HG03135 (cell line): Measurements from ENCODE around the gene CCDC69.
A peak's percentile ranks its signal among the peaks of the same experiment; 100 is the strongest.

Experiments used
- ATAC-seq: cut with Tn5 transposase; IDR thresholded peaks from one replicate; pipeline ENCODE4 v1.9.1; 2021; ENCODE audit warnings: mild to moderate bottlenecking, moderate library complexity; ENCODE audit not compliant: unreplicated experiment

The CCDC69 gene

GRCh38 chr5:151224372-151224771, 480 bp upstream of the CCDC69 start:
- ATAC-seq = peak; percentile 44

GRCh38 chr5:151222790-151223446, 974 bp downstream of the CCDC69 start:
- ATAC-seq = peak; percentile 48

DNA sequence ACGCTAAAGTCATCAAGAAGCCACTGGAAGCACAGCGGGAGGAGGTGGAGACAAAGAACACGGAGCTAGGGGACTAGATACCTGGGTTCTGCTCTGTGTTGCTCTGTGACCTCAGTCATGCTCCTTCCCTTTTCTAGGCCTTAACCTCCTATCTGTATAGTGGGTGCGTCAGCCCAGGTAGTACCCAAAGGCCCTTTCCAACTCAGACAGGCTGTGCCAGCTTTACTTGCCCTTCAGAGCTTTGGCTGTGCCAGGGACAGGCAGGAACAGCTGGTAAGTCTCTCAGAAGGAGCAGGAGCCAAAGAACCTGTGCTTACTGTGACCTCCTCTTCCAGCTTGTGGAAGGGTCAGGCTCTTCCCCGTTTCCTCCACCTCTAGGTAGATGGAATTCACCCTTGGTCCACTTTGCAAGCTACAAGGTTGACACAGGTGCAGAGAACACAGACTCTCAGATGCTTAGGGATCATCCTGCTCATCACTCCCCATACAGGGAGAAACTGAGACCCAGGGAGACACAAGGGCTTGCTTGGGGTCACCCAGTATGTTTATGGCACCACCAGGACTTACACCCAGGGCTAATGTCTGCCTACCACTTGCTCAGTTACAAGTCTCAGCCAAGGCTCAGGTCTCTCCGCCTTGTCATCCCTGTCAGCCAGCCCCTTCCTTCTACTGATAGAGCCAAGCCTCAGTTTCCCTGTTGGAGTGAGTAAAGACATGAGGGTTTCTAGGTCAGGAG, 1.7 kb downstream of the CCDC69 start:
- no peak for ATAC-seq

DNA sequence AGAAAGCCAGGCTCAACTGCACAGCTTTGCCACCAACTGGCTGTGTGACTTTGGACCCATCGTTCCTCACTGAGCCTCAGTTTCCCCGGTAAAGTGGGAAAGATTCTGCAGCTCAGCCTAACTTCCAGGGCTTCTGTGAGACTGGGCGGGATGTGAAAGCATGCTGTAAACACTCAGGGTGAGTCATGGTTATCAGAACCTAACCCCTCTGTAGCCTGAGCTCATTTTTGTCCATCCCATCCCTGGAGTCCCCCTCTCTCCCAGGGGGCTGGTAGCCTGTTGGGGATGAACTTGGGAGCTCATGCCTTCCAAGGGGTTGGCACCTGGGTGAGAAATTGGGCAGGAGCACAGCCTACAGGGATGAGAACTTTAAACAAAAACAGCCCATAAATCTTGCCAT, 2.3 kb downstream of the CCDC69 start:
- no peak for ATAC-seq

GRCh38 chr5:151219789-151220188, 4.1 kb downstream of the CCDC69 start:
- ATAC-seq = no peak

GRCh38 chr5:151219138-151219537, 4.8 kb downstream of the CCDC69 start:
- no peak for ATAC-seq

- ATAC-seq = no peak
Observed at GRCh38 chr5:151218177-151218576, 5.7 kb downstream of the CCDC69 start.

DNA sequence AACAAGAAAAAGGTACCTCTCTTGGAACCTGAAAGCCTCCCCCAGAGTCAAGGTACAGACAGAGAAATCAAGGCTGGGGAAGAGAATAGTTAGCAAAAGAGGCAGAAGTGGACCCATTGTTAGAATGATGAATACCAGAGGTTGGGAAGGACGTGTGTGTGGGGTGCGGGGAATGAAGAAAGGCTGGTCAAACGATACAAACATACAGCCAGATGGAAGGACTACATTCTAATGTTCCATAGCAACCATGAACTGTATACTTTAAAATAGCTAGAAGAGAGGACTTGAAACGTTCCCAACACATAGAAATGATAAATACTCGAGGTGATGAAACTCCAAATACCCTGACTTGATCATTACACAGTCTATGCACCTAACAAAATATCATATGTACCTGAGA, 7.1 kb downstream of the CCDC69 start:
- ATAC-seq = no peak

DNA sequence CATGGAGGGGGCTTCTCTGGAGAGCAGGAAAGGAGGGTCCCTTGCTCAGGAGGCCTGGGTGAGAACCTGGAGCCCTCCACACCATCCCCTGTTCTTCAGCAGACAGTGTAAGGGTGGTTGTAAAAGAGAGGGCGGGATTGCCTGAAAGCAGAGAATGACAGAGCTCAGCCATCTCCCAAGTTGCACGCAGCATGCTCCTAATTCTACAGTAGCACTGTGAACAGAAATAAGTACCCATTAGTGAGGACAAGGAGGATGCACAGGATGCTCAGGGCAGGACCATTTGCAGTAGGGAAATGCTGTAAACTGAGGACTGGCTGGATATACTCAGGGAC, 8.4 kb downstream of the CCDC69 start:
- ATAC-seq = no peak

- peak; percentile 57 for ATAC-seq
Observed at GRCh38 chr5:151214614-151215545, 9.0 kb downstream of the CCDC69 start.

DNA sequence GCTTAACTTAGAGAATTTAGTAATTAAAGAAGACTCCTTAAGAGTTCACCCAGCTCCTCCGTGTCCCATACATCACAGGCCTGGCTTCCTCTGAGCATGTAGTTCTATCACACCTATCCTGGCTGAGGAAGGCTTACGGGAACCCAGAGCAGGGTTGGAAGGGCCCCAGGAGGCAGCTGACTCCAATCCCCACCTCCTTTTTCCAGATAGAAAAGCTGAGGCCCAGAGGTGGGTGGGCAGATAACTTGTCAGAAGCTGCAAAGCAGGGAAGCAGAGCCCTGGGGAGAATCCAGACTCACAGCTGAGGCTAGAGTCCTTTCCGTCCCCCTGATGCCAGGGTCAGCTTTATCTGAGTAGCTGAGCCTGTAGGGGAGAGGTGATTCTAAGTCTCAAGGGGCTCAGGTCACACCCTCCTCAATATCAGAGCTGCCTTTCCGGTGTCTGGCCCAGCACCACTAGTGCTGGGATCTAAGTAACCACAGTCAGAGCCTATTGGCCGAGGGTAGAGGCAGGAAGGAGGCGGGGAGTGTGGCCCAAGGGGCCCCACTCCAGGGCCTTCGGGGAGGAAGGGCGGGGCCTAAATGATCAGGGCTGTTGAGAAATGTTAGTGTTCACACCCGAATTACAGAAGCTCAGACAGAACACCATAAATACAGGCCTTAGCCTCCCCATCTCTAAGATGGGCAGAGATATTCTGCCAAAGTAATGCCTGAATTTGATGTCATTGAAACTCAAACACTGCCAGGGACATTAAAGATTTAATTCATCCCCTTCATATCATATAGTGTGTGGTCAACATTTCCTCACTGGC, 9.9 kb downstream of the CCDC69 start:
- peak; percentile 81 for ATAC-seq

DNA sequence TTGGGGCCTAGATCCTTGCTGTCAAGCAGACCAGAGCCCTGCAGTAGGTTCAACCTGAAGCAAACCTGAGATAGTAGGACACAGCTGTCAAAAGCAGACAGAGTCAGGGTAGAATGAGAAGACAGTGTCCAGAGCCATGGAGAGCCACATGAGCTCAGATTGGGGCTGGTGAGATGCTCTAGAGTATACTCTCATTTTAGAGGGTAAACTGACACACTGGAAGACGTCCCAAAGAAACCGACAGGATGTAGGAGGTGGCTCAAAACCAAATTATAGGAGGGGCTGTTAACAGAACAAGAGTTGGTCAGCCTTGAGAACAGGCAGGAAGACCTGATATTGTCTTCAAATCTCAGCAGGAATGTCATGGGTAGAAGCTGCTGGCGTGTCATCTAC, 11.5 kb downstream of the CCDC69 start:
- ATAC-seq = peak; percentile 8

GRCh38 chr5:151208481-151208914, 15.4 kb downstream of the CCDC69 start:
- ATAC-seq = no peak

GRCh38 chr5:151205411-151205810, 18.5 kb downstream of the CCDC69 start:
- ATAC-seq = no peak

GRCh38 chr5:151204051-151204450, 19.8 kb downstream of the CCDC69 start:
- ATAC-seq = no peak

GRCh38 chr5:151202381-151203139, 21.3 kb downstream of the CCDC69 start:
- no peak for ATAC-seq

- no peak for ATAC-seq
Observed at GRCh38 chr5:151200913-151201595, 22.8 kb downstream of the CCDC69 start.

DNA sequence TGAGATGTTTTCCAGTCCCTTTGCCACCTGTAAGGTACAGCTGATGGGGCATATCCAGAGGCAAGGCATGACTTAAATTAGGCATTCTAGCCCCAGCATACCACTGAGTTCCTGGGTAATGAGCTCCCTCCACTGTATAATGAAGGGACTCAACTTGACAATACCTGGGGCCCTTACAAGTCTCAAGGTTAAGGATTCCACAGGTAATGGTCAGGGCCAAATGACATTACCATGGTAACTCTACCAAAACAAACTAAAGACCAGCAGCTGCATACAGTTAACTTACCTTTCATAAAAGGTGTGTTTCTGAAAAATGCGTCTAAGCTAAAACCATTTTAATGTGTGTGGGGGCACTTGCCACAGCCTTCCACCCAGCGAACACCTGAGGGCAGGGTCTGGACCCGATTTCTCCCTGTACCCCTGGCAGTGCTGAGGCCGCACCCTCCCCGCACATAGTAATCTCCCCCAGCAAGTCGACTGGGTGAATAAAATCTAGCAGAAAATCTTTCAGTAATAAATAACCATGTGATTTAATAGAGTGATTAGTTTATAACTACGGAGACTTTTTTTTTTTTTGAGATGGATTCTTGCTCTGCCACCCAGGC, 24.2 kb downstream of the CCDC69 start:
- no peak for ATAC-seq

- ATAC-seq = no peak
Observed at GRCh38 chr5:151198861-151199260, 25.0 kb downstream of the CCDC69 start.
